Heart left ventricle (tissue), 16 donors: ENCODE measurements around the gene CTDP1. TPM values are rescaled to one million over a fixed set of nuclear protein-coding genes. Genes with fewer than 3 reads are reported as not detected.

ENCODE experiments used
- ATAC-seq, 4 donors: fragments of 200-7000 bp; cut with Tn5 transposase; one replicate each; pipeline ENCODE4 v1.9.1; 2020 to 2022; ENCODE audit warnings: moderate library complexity in 4 of 4, mild to moderate bottlenecking in 3 of 4, moderate number of reproducible peaks in 1 of 4
- DNase-seq, 5 donors: peaks; one replicate each; pipeline ENCODE4 v3.0.0-alpha.2; 2020
- H3K27ac ChIP-seq, 12 donors: fragments of 200-600 bp; sonication (generic) in 4 of 12; one replicate each; pipeline versions ENCODE4 v1.5.0 to v1.8.0; 2016 to 2022; ENCODE audit warnings: mild to moderate bottlenecking in 2 of 12
- H3K27me3 ChIP-seq, 9 donors: fragments of 200-600 bp; sonication (generic) in 2 of 9; one replicate each; pipeline versions ENCODE4 v1.5.1 to v1.8.0; 2016 to 2022; ENCODE audit warnings: mild to moderate bottlenecking in 3 of 9
- H3K36me3 ChIP-seq, 9 donors: fragments of 200-600 bp; sonication (generic) in 2 of 9; one replicate each; pipeline versions ENCODE4 v1.5.0 to v1.8.0; 2018 to 2022; ENCODE audit warnings: mild to moderate bottlenecking in 2 of 9
- H3K4me1 ChIP-seq, 12 donors: fragments of 200-600 bp; sonication (generic) in 4 of 12; one replicate each; pipeline versions ENCODE4 v1.5.0 to v1.8.0; 2016 to 2022; ENCODE audit warnings: mild to moderate bottlenecking in 3 of 12
- H3K4me3 ChIP-seq, 12 donors: fragments of 200-600 bp; sonication (generic) in 4 of 12; one replicate each; pipeline versions ENCODE4 v1.5.0 to v1.8.0; 2017 to 2022; ENCODE audit warnings: mild to moderate bottlenecking in 9 of 12, moderate library complexity in 4 of 12
- H3K9me3 ChIP-seq, 12 donors: fragments of 200-600 bp; sonication (generic) in 4 of 12; one replicate each; pipeline versions ENCODE4 v1.5.0 to v1.8.0; 2016 to 2022; ENCODE audit warnings: mild to moderate bottlenecking in 1 of 12
- POLR2A ChIP-seq, 2 donors: fragments of 450-650 bp; IDR thresholded peaks; one replicate each; pipeline ENCODE4 v1.6.1; 2017; ENCODE audit warnings: antibody characterized with exemption in 2 of 2, mild to moderate bottlenecking in 2 of 2, moderate library complexity in 2 of 2
- WGBS, 4 donors: extraction: QIAGEN DNeasy Blood & Tissue Kit in 2 of 4; methylation state at CpG; one replicate each; pipeline versions ENCODE4 v1.1.5 to v1.1.7; 2013 to 2018; 5-methylcytosine and 5-hydroxymethylcytosine counted together
- intact Hi-C, 10 donors: fragments of 100-400 bp; cut with DNase I; formaldehyde crosslinking; loops; one replicate each; pipeline versions ENCODE4 v1.11.1 to v1.14.2; 2022
- polyA plus RNA-seq, 2 donors: library from polyadenylated mRNA; stranded (reverse); fragments of 200-250 nt; gene quantifications; one replicate each; pipeline ENCODE4 v1.2.3, GENCODE V29; 2013
- total RNA-seq, 9 donors: library from RNA; depleted of rRNA in 2 of 9; stranded (reverse); fragments of >200 nt in 2 of 9; fragmentation: NEBNext Ultra II Directional in 3 of 9; extraction: Animal tissue kit (Norgen Biotek cat#: 25700) in 3 of 9; gene quantifications; one replicate each; pipeline versions ENCODE4 v1.1.0 to v1.2.4, GENCODE V29; 2016 to 2023
- TF ChIP-seq, protein P1 (sequence below), 12 donors: fragments of 200-600 bp; sonication (generic) in 4 of 12; IDR thresholded peaks; one replicate each; pipeline versions ENCODE4 v1.5.0 to v1.8.0; 2018 to 2022; ENCODE audit warnings: antibody characterized with exemption in 12 of 12, mild to moderate bottlenecking in 5 of 12
- donor health status: ischemic (EF 13 %, LVEDD 7.1; RV severe dilation, severe dysfunction).
- donor health status: healthy with polysubstance abuse.
- donor health status: DM: no; HTN: yes; CAD: no.
- donor health status: DM: no; HTN: no; CAD: no.
- donor health status: ischemic (EF 25% LVEDD 6.9; RV normal size, moderate dysfunction).
- donor health status: ischemic (EF 25% LVEDD 5.7; RV mildly dilated, moderate dysfunction).
- donor health status: healthy.
- donor health status: DM: yes; HTN: yes; CAD: no.
- donor health status: ischemic (EF 35%, LVEDD 5.7; RV mildly dilated, moderate dysfunction).
- donor health status: nonischemic (EF 11% LVEDD 7.7; RV severe dilation, severe dysfunction).
- donor health status: DM: yes; HTN: yes; CAD: no.
- donor health status: PGD.
- donor health status: ischemic (EF 29% LVEDD 5.4; RV normal size, mild dysfunction).
- donor health status: nonischemic (EF 23%, LVEDD 6.1; RV moderate dilation, normal function).

Gene CTDP1
- total and polyA plus RNA-seq, 11 donors, result 6.0 to 17.1 (median 10.3) TPM

- peak in 1 of 5 donors; percentile 11 for DNase-seq
- Histone ChIP-seq H3K36me3 (no peaks in the 10 kb centered on the region), H3K4me1 (peaks cover 5 to 26% (median 9%) of the 10 kb centered on the region in 12 donors), H3K9me3 (no peaks in the 10 kb centered on the region), H3K4me3 (peak overlapping the region in 9 of 12 donors; percentile 26 to 58 (median 39)), H3K27me3 (peaks cover 23 to 53% (median 38%) of the 10 kb centered on the region in 9 donors), H3K27ac (no peak overlapping the region)
- no peak for ATAC-seq
- intact Hi-C loops, result loop anchor here in 1 of 10 donors (10.0 kb wide), 1 partner anchor 176 kb away; no protein-coding TSS in a partner anchor
- 6 to 17% (median 8%) methylated on average over 4 to 14 of the region's 14 CpGs for WGBS, 4 donors
- TF ChIP-seq POLR2A (IDR thresholded peaks at IDR 0.05), result no peak
- TF ChIP-seq, protein P1, sequence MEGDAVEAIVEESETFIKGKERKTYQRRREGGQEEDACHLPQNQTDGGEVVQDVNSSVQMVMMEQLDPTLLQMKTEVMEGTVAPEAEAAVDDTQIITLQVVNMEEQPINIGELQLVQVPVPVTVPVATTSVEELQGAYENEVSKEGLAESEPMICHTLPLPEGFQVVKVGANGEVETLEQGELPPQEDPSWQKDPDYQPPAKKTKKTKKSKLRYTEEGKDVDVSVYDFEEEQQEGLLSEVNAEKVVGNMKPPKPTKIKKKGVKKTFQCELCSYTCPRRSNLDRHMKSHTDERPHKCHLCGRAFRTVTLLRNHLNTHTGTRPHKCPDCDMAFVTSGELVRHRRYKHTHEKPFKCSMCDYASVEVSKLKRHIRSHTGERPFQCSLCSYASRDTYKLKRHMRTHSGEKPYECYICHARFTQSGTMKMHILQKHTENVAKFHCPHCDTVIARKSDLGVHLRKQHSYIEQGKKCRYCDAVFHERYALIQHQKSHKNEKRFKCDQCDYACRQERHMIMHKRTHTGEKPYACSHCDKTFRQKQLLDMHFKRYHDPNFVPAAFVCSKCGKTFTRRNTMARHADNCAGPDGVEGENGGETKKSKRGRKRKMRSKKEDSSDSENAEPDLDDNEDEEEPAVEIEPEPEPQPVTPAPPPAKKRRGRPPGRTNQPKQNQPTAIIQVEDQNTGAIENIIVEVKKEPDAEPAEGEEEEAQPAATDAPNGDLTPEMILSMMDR (IDR thresholded peaks at IDR 0.05), result no peak
These were observed 119.4 kb downstream of the CTDP1 start for GRCh38 chr18:79798999-79799370.

- H3K27me3 ChIP-seq, result peaks cover 23 to 53% (median 38%) of the 10 kb centered on the region in 9 donors
- peak in 1 of 5 donors; percentile 15 for DNase-seq
- 68 to 73% (median 70%) methylated on average over 30 of the region's 30 CpGs for WGBS, 4 donors
These were observed 120.2 kb downstream of the CTDP1 start for GRCh38 chr18:79799619-79800370.

GRCh38 chr18:79800371-79801180 is 121.0 kb downstream of the CTDP1 start:
- intact Hi-C loops, result no loop called here
- 80 to 89% (median 87%) methylated on average over 25 to 39 of the region's 39 CpGs for WGBS, 4 donors
- Histone ChIP-seq H3K36me3 (no peaks in the 10 kb centered on the region), H3K9me3 (no peaks in the 10 kb centered on the region), H3K4me3 (no peak overlapping the region), H3K27me3 (peaks cover 23 to 53% (median 38%) of the 10 kb centered on the region in 9 donors), H3K27ac (no peak overlapping the region), H3K4me1 (peaks cover 5 to 26% (median 9%) of the 10 kb centered on the region in 12 donors)
- TF ChIP-seq, protein P1 (IDR thresholded peaks at IDR 0.05), result no peak
- no peak for TF ChIP-seq POLR2A (IDR thresholded peaks at IDR 0.05)
- peak in 2 of 5 donors; percentile 19 to 57 for DNase-seq
- ATAC-seq, result no peak

More at GRCh38 chr18:79799619-79800370, 120.2 kb downstream of the CTDP1 start:
- H3K4me1 ChIP-seq, result peaks cover 5 to 26% (median 9%) of the 10 kb centered on the region in 12 donors
- H3K36me3 ChIP-seq, result no peaks in the 10 kb centered on the region
- no peak overlapping the region for H3K27ac ChIP-seq
- no peaks in the 10 kb centered on the region for H3K9me3 ChIP-seq
- TF ChIP-seq POLR2A (IDR thresholded peaks at IDR 0.05), result no peak
- TF ChIP-seq, protein P1 (IDR thresholded peaks at IDR 0.05), result no peak
- ATAC-seq, result no peak
- intact Hi-C loops, result loop anchor here in 1 of 10 donors (10.0 kb wide), 1 partner anchor 175 kb away; no protein-coding TSS in a partner anchor
- H3K4me3 ChIP-seq, result peak overlapping the region in 1 of 12 donors; percentile 58

GRCh38 chr18:79801217-79801616 is 121.6 kb downstream of the CTDP1 start:
- no peaks in the 10 kb centered on the region for H3K36me3 ChIP-seq
- ATAC-seq, result no peak

More at GRCh38 chr18:79801217-79801616, 121.6 kb downstream of the CTDP1 start:
- Histone ChIP-seq H3K9me3 (no peaks in the 10 kb centered on the region), H3K4me1 (peaks cover 5 to 26% (median 9%) of the 10 kb centered on the region in 12 donors), H3K27ac (no peak overlapping the region), H3K4me3 (no peak overlapping the region), H3K27me3 (peaks cover 23 to 53% (median 38%) of the 10 kb centered on the region in 9 donors)
- intact Hi-C loops, result no loop called here
- 88 to 90% (median 89%) methylated on average over 13 of the region's 13 CpGs for WGBS, 4 donors
- TF ChIP-seq, protein P1 (IDR thresholded peaks at IDR 0.05), result no peak
- no peak for TF ChIP-seq POLR2A (IDR thresholded peaks at IDR 0.05)
- peak in 1 of 5 donors; percentile 3 for DNase-seq
